ENCODE data around the gene ASTN2.

- TF ChIP-seq EZH2 (IDR thresholded peaks at IDR 0.05; ENCODE audit: insufficient read depth, low read length), result no peak
- no peak for TF ChIP-seq CTCF (IDR thresholded peaks at IDR 0.05; ENCODE audit: insufficient read depth, low read depth, low read length)
These were observed 107.2 kb downstream of the ASTN2 start for GRCh38 chr9:117307701-117308100.
